ENCODE results near the gene BTLA.
"Not testable (repeated sequence)": the region's sequence is repeated elsewhere in the genome, so short reads cannot be mapped to it uniquely, and the experiment has no call there.

Gene BTLA

GRCh38 chr3:112466020-112466419 is 33.3 kb downstream of the BTLA start:
- H3K27me3 ChIP-seq (ENCODE audit: control insufficient read depth, insufficient read depth, low read length): no peaks in the 10 kb centered on the region
- no peaks in the 10 kb centered on the region for H3K9me3 ChIP-seq (replicated peaks; ENCODE audit: low read length)
- peaks cover 7% of the 10 kb centered on the region for H3K4me1 ChIP-seq (ENCODE audit: control insufficient read depth, insufficient read depth, low read length)
- H3K36me3 ChIP-seq (ENCODE audit: insufficient read depth, low read length): no peaks in the 10 kb centered on the region
- H3K9ac ChIP-seq (ENCODE audit: low read depth, low read length): no peak overlapping the region
- H3K4me2 ChIP-seq (ENCODE audit: low read length): no peak overlapping the region
- no peak overlapping the region for H3K4me3 ChIP-seq (ENCODE audit: low read length)

- Histone ChIP-seq H3K4me1 (ENCODE audit: control insufficient read depth, insufficient read depth, low read length) (no peaks in the 10 kb centered on the region), H3K4me2 (ENCODE audit: low read length) (no peak overlapping the region), H3K36me3 (ENCODE audit: insufficient read depth, low read length) (no peaks in the 10 kb centered on the region), H3K4me3 (ENCODE audit: low read length) (no peak overlapping the region), H3K9me3 (replicated peaks; ENCODE audit: low read length) (no peaks in the 10 kb centered on the region), H3K9ac (ENCODE audit: low read depth, low read length) (no peak overlapping the region), H3K27me3 (ENCODE audit: control insufficient read depth, insufficient read depth, low read length) (no peaks in the 10 kb centered on the region)
Observed at GRCh38 chr3:112464264-112464663, 35.0 kb downstream of the BTLA start.

- Histone ChIP-seq H3K9me3 (replicated peaks; ENCODE audit: low read length) (no peaks in the 10 kb centered on the region), H3K4me1 (ENCODE audit: control insufficient read depth, insufficient read depth, low read length) (no peaks in the 10 kb centered on the region), H3K27me3 (ENCODE audit: control insufficient read depth, insufficient read depth, low read length) (no peaks in the 10 kb centered on the region), H3K36me3 (ENCODE audit: insufficient read depth, low read length) (no peaks in the 10 kb centered on the region), H3K4me3 (ENCODE audit: low read length) (no peak overlapping the region), H3K4me2 (ENCODE audit: low read length) (no peak overlapping the region), H3K9ac (ENCODE audit: low read depth, low read length) (no peak overlapping the region)
Observed at GRCh38 chr3:112463250-112463649, 36.0 kb downstream of the BTLA start.

- not testable (repeated sequence) for H3K36me3 ChIP-seq (ENCODE audit: insufficient read depth, low read length); H3K4me1 ChIP-seq (ENCODE audit: control insufficient read depth, insufficient read depth, low read length); H3K9me3 ChIP-seq (replicated peaks; ENCODE audit: low read length); H3K4me3 ChIP-seq (ENCODE audit: low read length); H3K4me2 ChIP-seq (ENCODE audit: low read length); H3K9ac ChIP-seq (ENCODE audit: low read depth, low read length); H3K27me3 ChIP-seq (ENCODE audit: control insufficient read depth, insufficient read depth, low read length)
Observed at GRCh38 chr3:112461787-112462186, 37.5 kb downstream of the BTLA start.

- no peaks in the 10 kb centered on the region for H3K4me1 ChIP-seq (ENCODE audit: control insufficient read depth, insufficient read depth, low read length)
- no peak overlapping the region for H3K9ac ChIP-seq (ENCODE audit: low read depth, low read length)
- H3K36me3 ChIP-seq (ENCODE audit: insufficient read depth, low read length): no peaks in the 10 kb centered on the region
- no peaks in the 10 kb centered on the region for H3K27me3 ChIP-seq (ENCODE audit: control insufficient read depth, insufficient read depth, low read length)
- H3K9me3 ChIP-seq (replicated peaks; ENCODE audit: low read length): no peaks in the 10 kb centered on the region
- H3K4me2 ChIP-seq (ENCODE audit: low read length): no peak overlapping the region
- H3K4me3 ChIP-seq (ENCODE audit: low read length): no peak overlapping the region
Observed at GRCh38 chr3:112460519-112461195, 38.6 kb downstream of the BTLA start.

- no peak overlapping the region for H3K4me3 ChIP-seq (ENCODE audit: low read length)
- no peaks in the 10 kb centered on the region for H3K36me3 ChIP-seq (ENCODE audit: insufficient read depth, low read length)
- H3K9me3 ChIP-seq (replicated peaks; ENCODE audit: low read length): no peaks in the 10 kb centered on the region
- no peaks in the 10 kb centered on the region for H3K27me3 ChIP-seq (ENCODE audit: control insufficient read depth, insufficient read depth, low read length)
- no peak overlapping the region for H3K9ac ChIP-seq (ENCODE audit: low read depth, low read length)
- no peak overlapping the region for H3K4me2 ChIP-seq (ENCODE audit: low read length)
- H3K4me1 ChIP-seq (ENCODE audit: control insufficient read depth, insufficient read depth, low read length): no peaks in the 10 kb centered on the region
Observed at GRCh38 chr3:112459750-112460149, 39.5 kb downstream of the BTLA start.

GRCh38 chr3:112456147-112456546 is 43.1 kb downstream of the BTLA start:
- Histone ChIP-seq H3K4me1 (ENCODE audit: control insufficient read depth, insufficient read depth, low read length) (no peaks in the 10 kb centered on the region), H3K9me3 (replicated peaks; ENCODE audit: low read length) (no peaks in the 10 kb centered on the region), H3K9ac (ENCODE audit: low read depth, low read length) (no peak overlapping the region), H3K4me2 (ENCODE audit: low read length) (no peak overlapping the region), H3K36me3 (ENCODE audit: insufficient read depth, low read length) (no peaks in the 10 kb centered on the region), H3K27me3 (ENCODE audit: control insufficient read depth, insufficient read depth, low read length) (no peaks in the 10 kb centered on the region), H3K4me3 (ENCODE audit: low read length) (no peak overlapping the region)

GRCh38 chr3:112448939-112449338 is 50.3 kb downstream of the BTLA start:
- Histone ChIP-seq H3K36me3 (ENCODE audit: insufficient read depth, low read length) (no peaks in the 10 kb centered on the region), H3K27me3 (ENCODE audit: control insufficient read depth, insufficient read depth, low read length) (no peaks in the 10 kb centered on the region), H3K9me3 (replicated peaks; ENCODE audit: low read length) (no peaks in the 10 kb centered on the region), H3K4me2 (ENCODE audit: low read length) (no peak overlapping the region), H3K4me1 (ENCODE audit: control insufficient read depth, insufficient read depth, low read length) (no peaks in the 10 kb centered on the region), H3K4me3 (ENCODE audit: low read length) (no peak overlapping the region), H3K9ac (ENCODE audit: low read depth, low read length) (no peak overlapping the region)

GRCh38 chr3:112446343-112446742 is 52.9 kb downstream of the BTLA start:
- Histone ChIP-seq H3K4me3 (ENCODE audit: low read length) (no peak overlapping the region), H3K4me2 (ENCODE audit: low read length) (no peak overlapping the region), H3K9ac (ENCODE audit: low read depth, low read length) (no peak overlapping the region), H3K4me1 (ENCODE audit: control insufficient read depth, insufficient read depth, low read length) (no peaks in the 10 kb centered on the region), H3K36me3 (ENCODE audit: insufficient read depth, low read length) (no peaks in the 10 kb centered on the region), H3K9me3 (replicated peaks; ENCODE audit: low read length) (no peaks in the 10 kb centered on the region), H3K27me3 (ENCODE audit: control insufficient read depth, insufficient read depth, low read length) (no peaks in the 10 kb centered on the region)

- no peak overlapping the region for H3K9ac ChIP-seq (ENCODE audit: low read depth, low read length)
Observed at GRCh38 chr3:112445839-112446238, 53.4 kb downstream of the BTLA start.

GRCh38 chr3:112437146-112438022 is 61.9 kb downstream of the BTLA start:
- Histone ChIP-seq H3K4me1 (ENCODE audit: control insufficient read depth, insufficient read depth, low read length) (no peaks in the 10 kb centered on the region), H3K9me3 (replicated peaks; ENCODE audit: low read length) (no peaks in the 10 kb centered on the region), H3K27me3 (ENCODE audit: control insufficient read depth, insufficient read depth, low read length) (no peaks in the 10 kb centered on the region), H3K36me3 (ENCODE audit: insufficient read depth, low read length) (no peaks in the 10 kb centered on the region), H3K4me3 (ENCODE audit: low read length) (no peak overlapping the region), H3K9ac (ENCODE audit: low read depth, low read length) (no peak overlapping the region), H3K4me2 (ENCODE audit: low read length) (no peak overlapping the region)

More at GRCh38 chr3:112445839-112446238, 53.4 kb downstream of the BTLA start:
- no peak overlapping the region for H3K4me3 ChIP-seq (ENCODE audit: low read length)
- no peaks in the 10 kb centered on the region for H3K36me3 ChIP-seq (ENCODE audit: insufficient read depth, low read length)
- no peak overlapping the region for H3K4me2 ChIP-seq (ENCODE audit: low read length)
- no peaks in the 10 kb centered on the region for H3K9me3 ChIP-seq (replicated peaks; ENCODE audit: low read length)
- no peaks in the 10 kb centered on the region for H3K27me3 ChIP-seq (ENCODE audit: control insufficient read depth, insufficient read depth, low read length)
- H3K4me1 ChIP-seq (ENCODE audit: control insufficient read depth, insufficient read depth, low read length): no peaks in the 10 kb centered on the region

GRCh38 chr3:112429960-112430359 is 69.3 kb downstream of the BTLA start:
- Histone ChIP-seq H3K27me3 (ENCODE audit: control insufficient read depth, insufficient read depth, low read length) (no peaks in the 10 kb centered on the region), H3K4me1 (ENCODE audit: control insufficient read depth, insufficient read depth, low read length) (no peaks in the 10 kb centered on the region), H3K4me2 (ENCODE audit: low read length) (no peak overlapping the region), H3K9me3 (replicated peaks; ENCODE audit: low read length) (no peaks in the 10 kb centered on the region), H3K4me3 (ENCODE audit: low read length) (no peak overlapping the region), H3K36me3 (ENCODE audit: insufficient read depth, low read length) (no peaks in the 10 kb centered on the region), H3K9ac (ENCODE audit: low read depth, low read length) (no peak overlapping the region)
